Measurements from ENCODE around the gene CABP1. TPM values are rescaled to one million over a fixed set of nuclear protein-coding genes. Genes with fewer than 3 reads are reported as not detected.
A peak's percentile ranks its signal among the peaks of the same experiment; 100 is the strongest.

Gene CABP1
- total RNA-seq, 1 experiment from 2014 or later, result 1.2 TPM

- in situ Hi-C loops (cut with HindIII; ENCODE audit: low pct_unique_long_range_greater_than_20kb, low sequenced_read_pairs), result no loop called here
- DNase-seq (ENCODE audit: low read depth, low spot score), result no peak
These were observed 65.2 kb downstream of the CABP1 start for GRCh38 chr12:120705618-120706017.

- DNase-seq (ENCODE audit: low read depth, low spot score), result no peak
- in situ Hi-C loops (cut with HindIII; ENCODE audit: low pct_unique_long_range_greater_than_20kb, low sequenced_read_pairs), result no loop called here
These were observed 65.6 kb downstream of the CABP1 start for GRCh38 chr12:120706029-120706428.

GRCh38 chr12:120708651-120709050 is 68.2 kb downstream of the CABP1 start:
- in situ Hi-C loops (cut with HindIII; ENCODE audit: low pct_unique_long_range_greater_than_20kb, low sequenced_read_pairs), result no loop called here
- no peak for DNase-seq (ENCODE audit: low read depth, low spot score)

DNA sequence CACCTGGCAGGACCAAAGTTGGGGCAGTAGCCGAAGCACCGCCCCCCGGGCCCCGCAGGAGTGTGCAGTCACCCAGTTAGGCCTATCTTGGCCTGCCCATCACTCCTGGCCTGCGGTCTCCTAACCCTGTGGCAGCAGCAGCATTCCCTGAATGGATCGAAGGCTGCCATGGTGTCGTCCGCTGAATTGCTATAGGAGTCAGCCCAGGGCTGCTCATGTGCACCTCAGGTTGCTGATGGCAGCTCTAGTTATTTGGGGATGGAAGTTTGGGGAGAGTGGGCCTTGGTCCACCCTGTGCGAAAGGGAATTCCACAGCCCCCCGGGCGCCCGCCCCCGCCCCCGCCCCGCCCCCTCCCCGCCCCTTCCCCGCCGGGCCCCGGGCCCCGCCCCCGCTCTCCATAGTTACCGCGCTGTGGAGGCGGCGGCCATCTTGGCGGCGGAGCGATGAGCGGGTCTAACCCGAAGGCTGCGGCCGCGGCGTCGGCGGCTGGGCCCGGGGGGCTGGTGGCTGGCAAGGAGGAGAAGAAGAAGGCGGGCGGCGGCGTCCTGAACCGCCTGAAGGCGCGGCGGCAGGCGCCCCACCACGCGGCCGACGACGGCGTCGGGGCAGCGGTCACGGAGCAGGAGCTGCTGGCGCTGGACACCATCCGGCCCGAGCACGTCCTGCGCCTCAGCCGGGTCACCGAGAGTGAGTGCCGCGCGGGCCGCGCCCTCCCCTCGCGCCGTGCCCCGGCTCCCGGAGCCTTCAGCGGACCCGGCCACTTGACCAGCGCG is 69.8 kb downstream of the CABP1 start, which contains the start of gene UNC119B:
Gene UNC119B (plus strand): TSS at position 428 of the 774 bp plus-strand sequence. CDS start 17 bp downstream, at position 445.
- in situ Hi-C loops (cut with HindIII; ENCODE audit: low pct_unique_long_range_greater_than_20kb, low sequenced_read_pairs), result no loop called here
- DNase-seq (ENCODE audit: low read depth, low spot score), result peak; percentile 55

DNA sequence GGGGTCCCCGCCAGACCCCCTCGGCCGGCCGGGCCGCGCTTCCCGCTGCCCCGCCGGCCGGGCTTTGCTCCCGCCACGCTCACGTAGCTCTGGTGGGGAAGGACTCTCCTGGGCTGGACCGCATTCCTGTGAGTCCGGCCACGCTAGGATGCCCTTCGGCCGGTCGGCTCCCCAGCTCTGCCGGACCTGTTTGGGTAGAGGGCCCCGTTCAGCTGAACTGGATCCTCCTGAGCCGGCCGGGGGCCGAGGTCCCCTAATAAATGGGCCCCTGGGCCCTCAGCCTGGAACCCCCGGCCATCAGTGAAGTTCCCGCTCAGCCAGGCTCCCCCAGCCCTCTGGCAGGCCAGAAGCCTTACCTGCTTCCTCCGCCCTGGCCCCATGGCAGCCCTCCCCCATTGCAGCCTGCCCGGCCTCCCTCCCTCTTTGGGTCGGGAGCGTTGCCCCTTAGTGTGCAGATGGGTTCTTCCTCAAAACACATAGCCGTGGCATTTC is 70.4 kb downstream of the CABP1 start:
- DNase-seq (ENCODE audit: low read depth, low spot score), result no peak
- in situ Hi-C loops (cut with HindIII; ENCODE audit: low pct_unique_long_range_greater_than_20kb, low sequenced_read_pairs), result no loop called here

- DNase-seq (ENCODE audit: low read depth, low spot score), result no peak
- in situ Hi-C loops (cut with HindIII; ENCODE audit: low pct_unique_long_range_greater_than_20kb, low sequenced_read_pairs), result no loop called here
These were observed 71.0 kb downstream of the CABP1 start for GRCh38 chr12:120711411-120711810.

DNA sequence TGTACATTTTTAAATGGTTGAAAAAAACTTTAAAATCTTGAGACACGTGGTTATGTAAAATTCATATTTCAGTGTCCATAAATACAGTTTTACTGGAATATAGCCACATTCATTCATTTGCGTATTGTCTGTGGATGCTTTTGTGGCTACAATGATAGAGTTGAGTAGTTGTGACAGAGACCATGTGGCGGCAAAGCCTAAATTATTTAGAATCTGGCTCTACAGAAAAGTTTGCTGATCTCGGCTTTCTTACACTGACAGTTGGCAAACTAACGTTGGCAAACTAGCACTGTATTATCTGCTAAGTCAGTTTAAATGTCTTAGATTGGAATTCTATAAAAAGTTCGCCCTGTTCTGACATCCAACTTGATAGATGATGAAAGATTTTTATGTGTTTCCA is 72.2 kb downstream of the CABP1 start:
- in situ Hi-C loops (cut with HindIII; ENCODE audit: low pct_unique_long_range_greater_than_20kb, low sequenced_read_pairs), result no loop called here
- DNase-seq (ENCODE audit: low read depth, low spot score), result no peak

GRCh38 chr12:120713861-120714482 is 73.5 kb downstream of the CABP1 start:
- in situ Hi-C loops (cut with HindIII; ENCODE audit: low pct_unique_long_range_greater_than_20kb, low sequenced_read_pairs), result no loop called here
- DNase-seq (ENCODE audit: low read depth, low spot score), result peak; percentile 90

Other genes with a start within 250 kb of the CABP1 start
- 1,050 and 1,113 TPM in 2 replicates for gene COX6A1, start 202.5 kb upstream of the CABP1 start, total RNA-seq (2014; rRNA removed; shearing (Covaris generic))
- 39.3 and 45.1 TPM in 2 replicates for gene TRIAP1, start 194.2 kb upstream of the CABP1 start, total RNA-seq (2014; rRNA removed; shearing (Covaris generic))
- 33.9 and 37.0 TPM in 2 replicates for gene GATC, start 194.2 kb upstream of the CABP1 start, total RNA-seq (2014; rRNA removed; shearing (Covaris generic))
- gene SRSF9, start 170.9 kb upstream of the CABP1 start, total RNA-seq (2014; rRNA removed; shearing (Covaris generic)), result 179 and 229 TPM in 2 replicates
- 447 and 502 TPM in 2 replicates for gene DYNLL1, start 144.5 kb upstream of the CABP1 start, total RNA-seq (2014; rRNA removed; shearing (Covaris generic))
- 40.5 and 43.5 TPM in 2 replicates for gene COQ5, start 111.5 kb upstream of the CABP1 start, total RNA-seq (2014; rRNA removed; shearing (Covaris generic))
- 42.2 and 51.8 TPM in 2 replicates for gene RNF10, start 106.3 kb upstream of the CABP1 start, total RNA-seq (2014; rRNA removed; shearing (Covaris generic))
- 63.4 and 75.6 TPM in 2 replicates for gene POP5, start 59.2 kb upstream of the CABP1 start, total RNA-seq (2014; rRNA removed; shearing (Covaris generic))
- 150 and 156 TPM in 2 replicates for gene MLEC, start 46.5 kb downstream of the CABP1 start, total RNA-seq (2014; rRNA removed; shearing (Covaris generic))
- 11.6 and 12.1 TPM in 2 replicates for gene UNC119B, start 69.8 kb downstream of the CABP1 start, total RNA-seq (2014; rRNA removed; shearing (Covaris generic))
- gene ACADS, start 85.2 kb downstream of the CABP1 start, total RNA-seq (2014; rRNA removed; shearing (Covaris generic)), result 10.5 and 11.2 TPM in 2 replicates